ENCODE results near the gene SCN9A.

SCN9A gene

DNA sequence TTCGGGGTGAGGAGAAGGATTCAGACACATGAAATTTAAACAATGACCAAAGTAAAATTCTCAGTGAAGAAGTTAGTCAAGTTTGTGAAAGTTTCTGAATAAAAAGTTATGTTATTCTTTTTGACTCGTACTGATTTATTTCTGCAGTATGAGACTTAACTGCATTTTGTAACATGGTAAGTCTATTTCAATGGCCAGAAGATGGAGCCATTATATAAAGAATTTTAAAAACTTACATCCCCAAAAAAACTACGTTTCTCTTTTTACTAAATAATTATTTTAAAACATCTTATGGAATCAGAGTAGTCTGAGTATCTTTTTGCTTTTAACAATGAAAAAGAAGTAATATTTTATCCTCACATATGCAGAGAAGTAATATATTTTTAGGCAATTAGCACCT is 196.5 kb downstream of the SCN9A start:
- DNase-seq (ENCODE audit: low read depth in 2 of 2) = no peak

DNA sequence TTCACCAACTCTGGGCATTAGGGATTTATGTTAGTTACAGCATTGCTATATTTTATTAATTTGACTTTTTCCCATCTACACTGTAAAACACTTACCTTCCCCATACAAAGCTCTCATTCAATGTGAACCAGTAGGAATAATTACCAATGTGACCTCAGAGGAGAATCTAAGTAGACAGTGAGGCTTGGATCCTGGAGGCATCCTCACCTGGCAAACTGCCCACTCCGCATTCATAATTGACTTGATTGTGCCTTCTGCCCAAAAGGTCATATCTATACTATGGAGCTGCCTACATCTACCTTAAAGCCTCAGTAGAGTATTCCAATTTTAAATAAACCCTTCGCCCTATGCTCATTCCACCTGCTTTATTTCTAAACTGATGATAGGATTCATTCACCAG is 202.5 kb downstream of the SCN9A start:
- no peak for DNase-seq (ENCODE audit: low read depth in 2 of 2)

DNA sequence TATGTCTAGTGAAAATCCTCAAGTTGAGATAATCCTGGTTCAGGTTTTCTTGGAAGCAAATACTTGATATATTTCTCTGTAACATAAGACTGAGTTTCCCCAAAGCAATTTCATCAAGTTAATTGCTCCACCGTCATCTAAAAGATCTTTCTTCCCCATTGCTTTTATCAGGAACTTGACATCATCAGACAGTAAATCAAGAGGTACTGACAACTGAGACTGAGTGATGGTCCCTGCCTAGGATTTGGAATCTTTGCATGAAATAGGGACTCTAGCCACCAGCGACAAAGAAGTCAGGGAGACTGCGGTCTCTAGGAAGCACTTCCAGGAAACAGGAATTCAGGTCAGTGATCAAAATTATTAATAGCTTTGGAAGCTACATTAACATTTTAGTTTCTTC is 204.5 kb downstream of the SCN9A start:
- no peak for DNase-seq (ENCODE audit: low read depth in 2 of 2)

DNA sequence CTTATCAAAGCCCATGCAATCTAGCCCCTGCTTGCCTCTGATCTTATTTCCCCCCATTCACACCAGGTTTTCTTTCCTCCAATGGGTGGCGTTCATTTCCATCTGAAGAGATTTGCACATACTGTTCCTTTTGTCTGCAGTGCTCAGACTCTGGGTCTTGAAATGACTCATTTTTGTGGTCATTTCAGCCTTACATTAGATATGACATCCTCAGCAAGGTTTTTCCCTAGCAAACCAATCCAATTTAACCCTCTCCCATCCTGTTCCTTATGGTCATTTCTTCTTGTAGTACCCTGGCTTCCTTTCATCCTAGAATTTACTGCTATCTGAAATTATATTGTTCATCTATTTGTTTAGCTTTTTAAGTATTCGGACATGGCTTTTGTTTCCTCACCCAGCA is 205.4 kb downstream of the SCN9A start:
- no peak for DNase-seq (ENCODE audit: low read depth in 2 of 2)

DNA sequence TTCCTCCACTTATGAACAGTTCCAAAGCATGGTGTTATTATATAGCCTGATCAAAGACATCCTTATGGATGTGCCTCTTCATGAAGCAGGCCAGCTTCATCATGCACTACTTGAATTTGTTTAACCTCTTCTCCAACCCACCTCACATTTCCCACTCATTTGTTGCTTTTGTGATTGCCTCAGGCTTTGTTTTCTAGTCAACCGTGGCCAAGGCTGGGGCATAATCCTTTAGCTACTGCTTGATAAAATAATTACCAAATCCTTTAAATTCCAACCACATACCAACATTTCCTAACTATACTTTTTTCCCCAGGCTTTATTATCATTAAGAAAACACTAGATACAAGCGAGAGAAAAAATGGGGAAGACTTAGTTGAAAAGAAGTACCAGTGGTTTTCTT is 208.3 kb downstream of the SCN9A start:
- no peak for DNase-seq (ENCODE audit: low read depth in 2 of 2)

DNA sequence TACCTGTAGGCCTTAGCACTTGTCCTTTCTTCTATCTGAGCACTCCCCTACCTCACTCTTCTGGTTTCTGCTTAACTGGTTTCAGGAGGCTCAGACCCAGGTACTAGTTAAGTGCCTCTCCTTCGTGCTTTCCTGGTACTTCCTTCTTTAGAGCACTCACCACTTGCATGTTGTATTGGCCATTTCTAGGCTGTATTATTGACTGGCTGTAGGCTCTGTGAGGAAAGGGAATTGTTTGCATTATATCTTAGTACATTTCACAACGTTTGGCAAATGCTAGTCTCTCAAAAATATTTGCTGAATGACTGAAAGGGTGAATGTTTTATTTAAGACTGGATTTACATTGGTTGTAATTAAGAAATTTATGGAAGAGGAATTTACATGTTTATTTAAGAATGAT is 212.0 kb downstream of the SCN9A start:
- no peak for DNase-seq (ENCODE audit: low read depth in 2 of 2)

DNA sequence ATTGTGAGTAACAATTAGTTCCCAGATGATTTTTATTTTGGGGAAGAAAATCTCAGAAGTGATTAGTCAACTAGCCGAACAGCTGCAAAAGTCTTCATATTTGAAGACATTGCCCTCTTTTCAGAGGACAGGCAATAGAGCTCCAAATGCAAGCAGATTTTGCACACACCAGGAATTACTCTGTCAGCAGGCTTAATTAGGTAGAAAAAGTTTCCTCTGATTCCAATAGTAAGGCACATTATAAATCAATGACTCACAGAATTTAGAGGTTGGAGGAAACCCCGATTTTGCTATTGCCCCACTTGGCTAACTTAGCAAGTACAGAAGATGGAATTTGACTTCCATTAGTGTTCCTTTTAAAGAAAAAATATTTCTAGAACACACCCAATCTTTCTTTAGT is 217.2 kb downstream of the SCN9A start:
- no peak for DNase-seq (ENCODE audit: low read depth in 2 of 2)

DNA sequence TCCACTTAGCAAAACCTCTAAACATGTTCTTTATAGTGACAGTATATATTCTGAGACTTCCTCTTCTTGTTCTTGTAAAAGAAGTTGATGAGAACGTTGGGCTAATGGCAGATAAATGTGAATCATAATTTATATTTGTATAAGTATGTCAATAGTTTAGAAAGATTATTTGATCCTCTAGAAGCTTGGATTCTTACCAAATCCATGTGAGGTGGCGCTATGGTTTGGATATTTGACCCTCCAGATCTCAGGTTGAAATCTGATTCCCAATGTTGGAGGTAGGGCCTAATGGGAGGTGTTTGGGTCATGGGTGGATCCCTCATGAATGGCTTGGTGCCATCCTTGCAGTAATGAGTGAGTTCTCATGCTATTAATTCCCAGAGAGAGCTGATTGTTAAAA is 218.2 kb downstream of the SCN9A start:
- no peak for DNase-seq (ENCODE audit: low read depth in 2 of 2)

DNA sequence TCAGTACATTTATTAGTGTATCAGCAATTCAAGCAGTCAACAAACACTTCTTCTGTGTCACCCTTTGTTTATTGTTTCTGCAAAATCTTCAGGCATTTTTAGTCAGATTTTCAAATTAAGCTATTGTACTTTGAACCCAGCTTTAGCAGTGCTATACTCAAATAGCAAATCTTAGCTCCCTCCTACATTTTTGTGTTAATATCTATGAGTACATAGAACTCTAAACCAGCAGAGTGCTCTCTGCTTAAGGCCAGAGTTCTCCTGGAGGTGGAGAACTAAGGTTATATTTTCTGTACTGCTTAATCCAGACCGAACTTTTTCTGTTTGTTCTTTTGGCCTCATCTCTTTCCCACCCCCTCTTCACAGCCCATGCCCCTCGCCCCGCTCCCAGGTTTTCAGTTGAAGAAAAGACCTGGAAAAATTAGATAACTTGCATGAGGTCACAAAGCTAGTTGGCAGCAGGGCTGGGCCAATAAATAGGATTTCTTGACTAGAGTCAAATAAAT is 218.7 kb downstream of the SCN9A start:
- no peak for DNase-seq (ENCODE audit: low read depth in 2 of 2)

DNA sequence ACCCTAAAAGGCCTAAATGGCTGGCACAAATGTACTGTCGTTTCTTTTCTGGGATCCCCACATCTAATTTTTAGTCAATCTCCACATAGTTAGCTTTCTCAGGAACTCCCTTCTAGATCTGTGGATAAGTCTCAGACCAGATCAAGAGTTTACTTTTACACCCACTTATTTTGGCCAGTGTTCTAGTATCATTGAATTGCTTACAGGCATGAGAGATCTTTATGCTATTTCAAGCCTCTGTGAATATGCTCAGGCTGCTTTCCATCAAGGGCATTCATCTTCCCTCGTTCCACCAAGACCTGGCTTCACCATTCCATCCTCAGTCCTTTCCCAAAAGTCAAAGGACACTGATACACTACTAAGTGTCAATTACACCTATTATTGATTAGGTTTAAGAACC is 220.2 kb downstream of the SCN9A start:
- no peak for DNase-seq (ENCODE audit: low read depth in 2 of 2)

DNA sequence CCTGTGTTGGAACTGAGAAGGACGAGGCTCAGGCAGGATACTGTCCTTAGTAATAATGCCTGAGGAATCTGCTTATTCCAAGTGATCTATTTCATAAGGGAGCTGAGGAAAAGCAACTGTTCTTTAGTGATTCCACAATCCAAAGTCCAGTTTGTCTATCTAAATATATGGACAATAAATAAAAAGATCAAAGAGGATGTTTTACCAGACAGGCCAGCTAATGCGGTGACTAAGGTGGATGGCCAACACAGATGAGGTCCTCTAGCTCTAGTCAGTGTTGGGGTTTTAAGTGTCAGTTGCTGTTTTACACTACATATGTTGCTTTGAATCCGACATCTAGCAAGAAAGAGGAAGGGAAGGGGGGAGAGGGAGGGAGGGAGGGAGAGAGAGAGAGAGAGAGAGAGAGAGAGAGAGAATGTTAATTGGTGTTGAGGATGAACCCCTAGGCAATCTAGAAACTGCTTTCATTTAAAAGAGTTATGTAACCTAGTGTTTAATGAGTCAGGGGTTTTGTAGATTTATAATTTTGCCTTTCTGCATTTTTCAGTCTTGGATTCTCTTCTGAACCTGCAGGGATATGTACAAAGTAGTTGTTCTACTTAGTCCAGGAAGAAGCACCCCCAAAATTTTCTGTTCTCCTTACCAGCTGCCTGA is 220.9 kb downstream of the SCN9A start:
- DNase-seq (ENCODE audit: low read depth in 2 of 2) = no peak

DNA sequence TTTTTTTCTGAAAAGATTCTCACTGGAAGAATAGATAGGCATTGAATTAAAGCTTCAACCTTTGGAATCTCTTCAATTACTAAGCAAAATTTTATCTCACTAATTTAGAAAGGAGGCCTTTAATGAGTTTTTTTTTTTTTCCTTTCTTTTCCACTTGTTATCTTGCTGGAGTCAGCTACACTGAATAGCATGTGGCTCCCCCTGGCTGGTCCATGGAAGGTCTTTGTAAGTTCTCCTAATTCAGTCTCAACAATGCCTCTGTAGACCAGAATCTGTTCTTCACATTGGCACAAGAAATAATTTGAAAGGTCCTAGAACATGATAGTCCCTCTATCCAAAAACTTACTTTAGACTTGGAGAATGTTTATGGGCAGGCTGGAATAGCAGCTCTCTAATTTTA is 223.7 kb downstream of the SCN9A start:
- no peak for DNase-seq (ENCODE audit: low read depth in 2 of 2)

DNA sequence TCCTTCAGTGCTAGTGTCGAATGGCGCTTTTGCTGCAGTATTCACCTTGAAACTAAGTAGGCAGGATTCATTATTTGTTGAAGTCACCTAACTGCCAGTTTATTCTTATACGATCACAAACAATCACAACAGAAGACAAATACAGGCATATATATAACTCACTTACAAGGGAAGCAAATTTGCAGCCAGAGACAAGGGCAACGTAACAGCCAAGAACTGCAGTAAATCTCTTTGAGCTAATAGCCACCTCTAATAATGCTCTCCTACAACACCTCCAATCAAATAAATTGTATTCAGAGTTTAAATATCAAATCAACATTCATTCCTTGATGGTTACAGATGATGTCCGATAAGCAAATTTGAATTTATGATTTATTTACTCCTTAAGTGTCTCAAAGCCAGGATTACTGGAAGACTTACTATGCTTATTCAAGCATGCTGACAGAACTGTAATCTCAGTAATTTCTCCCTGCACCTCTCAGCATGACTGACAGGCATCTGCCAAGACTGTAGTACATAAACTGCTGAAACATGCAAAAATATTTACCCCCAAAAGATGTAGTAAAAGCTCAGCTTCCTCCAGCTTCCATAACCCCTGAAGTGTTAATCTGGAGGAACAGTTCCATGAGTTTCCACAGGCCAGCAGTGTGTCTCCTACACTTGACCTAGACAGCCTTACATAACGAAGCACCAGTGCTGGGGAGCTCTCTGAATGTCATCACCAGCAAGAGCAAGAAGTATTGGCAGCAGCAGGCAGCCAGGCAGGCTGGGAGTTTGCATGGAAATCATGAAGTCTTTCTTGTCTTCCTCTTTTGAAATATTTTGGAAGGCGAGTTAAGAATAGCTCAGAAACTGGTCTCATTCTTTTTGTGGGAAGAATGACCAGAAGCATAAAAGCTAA is 227.0 kb downstream of the SCN9A start:
- no peak for DNase-seq (ENCODE audit: low read depth in 2 of 2)

DNA sequence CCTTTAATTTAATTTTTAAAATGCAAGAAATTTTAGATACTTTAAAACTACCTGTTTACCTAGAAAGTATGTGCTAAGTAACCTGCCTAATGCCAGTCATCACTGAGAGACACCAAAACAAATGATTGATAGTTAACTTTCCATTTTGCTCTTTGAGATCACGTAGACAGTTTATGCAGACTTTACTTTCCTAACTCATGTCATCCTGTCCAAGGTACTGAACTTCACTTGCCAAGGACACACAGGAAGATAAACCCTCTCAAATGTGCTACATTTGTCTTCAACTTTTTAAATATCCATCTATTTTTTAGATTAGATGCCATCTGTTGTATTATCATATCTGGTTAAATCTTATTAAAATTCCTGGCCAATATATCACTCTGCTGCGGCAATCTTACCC is 227.9 kb downstream of the SCN9A start:
- no peak for DNase-seq (ENCODE audit: low read depth in 2 of 2)

Measured in stimulated activated CD4-positive, alpha-beta T cell treated with anti-CD3 and anti-CD28 coated beads, Interleukin-12 subunit alpha, Interleukin-12 subunit beta, amount 100 ng/mL, for 24 hours (primary cell).